Neuron (in vitro differentiated cells): ENCODE data around the gene ARPC3.
"Not testable (repeated sequence)": the region's sequence is repeated elsewhere in the genome, so short reads cannot be mapped to it uniquely, and the experiment has no call there.

ENCODE experiments used
- H2AFZ ChIP-seq: one replicate; pipeline ENCODE4 v1.6.1; 2013; ENCODE audit warnings: low read depth, mild to moderate bottlenecking, inconsistent platforms, low read length, moderate library complexity
- H3K27me3 ChIP-seq: one replicate; pipeline ENCODE4 v1.6.1; 2013; ENCODE audit warnings: low read length; ENCODE audit not compliant: insufficient read depth
- H3K36me3 ChIP-seq: one replicate; pipeline ENCODE4 v1.6.1; 2013; ENCODE audit warnings: low read length; ENCODE audit not compliant: insufficient read depth
- H3K4me1 ChIP-seq: one replicate; pipeline ENCODE4 v1.6.1; 2013; ENCODE audit warnings: low read length; ENCODE audit not compliant: insufficient read depth
- H3K4me3 ChIP-seq: 2 replicates; pipeline ENCODE4 v1.5.1; 2013; ENCODE audit warnings: mild to moderate bottlenecking, low read length, moderate library complexity
- H3K9me3 ChIP-seq: one replicate; pipeline ENCODE4 v1.6.1; 2013; ENCODE audit warnings: low read length

The ARPC3 gene

GRCh38 chr12:110444455-110444854 lies 5.7 kb downstream of the ARPC3 start:
- H3K9me3 ChIP-seq: no peaks in the 10 kb centered on the region
- H3K4me1 ChIP-seq: no peaks in the 10 kb centered on the region
- no peak overlapping the region for H3K4me3 ChIP-seq
- no peak overlapping the region for H2AFZ ChIP-seq
- no peaks in the 10 kb centered on the region for H3K27me3 ChIP-seq
- peaks cover 50% of the 10 kb centered on the region for H3K36me3 ChIP-seq

GRCh38 chr12:110436231-110436630 lies 13.9 kb downstream of the ARPC3 start:
- Histone ChIP-seq H2AFZ (no peak overlapping the region), H3K9me3 (no peaks in the 10 kb centered on the region), H3K4me1 (no peaks in the 10 kb centered on the region), H3K36me3 (peaks cover 49% of the 10 kb centered on the region), H3K4me3 (no peak overlapping the region), H3K27me3 (no peaks in the 10 kb centered on the region)

GRCh38 chr12:110431957-110432587 lies 18.1 kb downstream of the ARPC3 start:
- no peaks in the 10 kb centered on the region for H3K4me1 ChIP-seq
- H2AFZ ChIP-seq: no peak overlapping the region
- H3K4me3 ChIP-seq: no peak overlapping the region
- H3K9me3 ChIP-seq: no peaks in the 10 kb centered on the region
- peaks cover 20% of the 10 kb centered on the region for H3K36me3 ChIP-seq
- no peaks in the 10 kb centered on the region for H3K27me3 ChIP-seq

GRCh38 chr12:110429676-110430075 lies 20.5 kb downstream of the ARPC3 start:
- H3K36me3 ChIP-seq, H3K4me3 ChIP-seq, H3K9me3 ChIP-seq, H3K4me1 ChIP-seq, H3K27me3 ChIP-seq, H2AFZ ChIP-seq: not testable (repeated sequence)

GRCh38 chr12:110426406-110426805 lies 23.7 kb downstream of the ARPC3 start:
- Histone ChIP-seq H3K27me3 (no peaks in the 10 kb centered on the region), H3K9me3 (no peaks in the 10 kb centered on the region), H3K4me3 (no peak overlapping the region), H3K4me1 (no peaks in the 10 kb centered on the region), H3K36me3 (no peaks in the 10 kb centered on the region), H2AFZ (no peak overlapping the region)

- Histone ChIP-seq H3K9me3 (no peaks in the 10 kb centered on the region), H3K4me3 (no peak overlapping the region)
Observed at GRCh38 chr12:110424237-110424636, 25.9 kb downstream of the ARPC3 start.

GRCh38 chr12:110421701-110422100 lies 28.4 kb downstream of the ARPC3 start:
- no peaks in the 10 kb centered on the region for H3K27me3 ChIP-seq
- H2AFZ ChIP-seq: no peak overlapping the region
- no peak overlapping the region for H3K4me3 ChIP-seq
- no peaks in the 10 kb centered on the region for H3K4me1 ChIP-seq
- no peaks in the 10 kb centered on the region for H3K36me3 ChIP-seq
- no peaks in the 10 kb centered on the region for H3K9me3 ChIP-seq

More at GRCh38 chr12:110424237-110424636, 25.9 kb downstream of the ARPC3 start:
- no peaks in the 10 kb centered on the region for H3K36me3 ChIP-seq
- no peaks in the 10 kb centered on the region for H3K27me3 ChIP-seq
- H3K4me1 ChIP-seq: no peaks in the 10 kb centered on the region
- no peak overlapping the region for H2AFZ ChIP-seq

- H3K9me3 ChIP-seq: no peaks in the 10 kb centered on the region
- no peaks in the 10 kb centered on the region for H3K36me3 ChIP-seq
- H3K27me3 ChIP-seq: no peaks in the 10 kb centered on the region
- no peak overlapping the region for H3K4me3 ChIP-seq
- no peak overlapping the region for H2AFZ ChIP-seq
- no peaks in the 10 kb centered on the region for H3K4me1 ChIP-seq
Observed at GRCh38 chr12:110421159-110421661, 28.9 kb downstream of the ARPC3 start.

GRCh38 chr12:110420644-110421043 lies 29.5 kb downstream of the ARPC3 start:
- not testable (repeated sequence) for H3K36me3 ChIP-seq, H3K9me3 ChIP-seq, H2AFZ ChIP-seq, H3K4me1 ChIP-seq, H3K4me3 ChIP-seq, H3K27me3 ChIP-seq

GRCh38 chr12:110417113-110417512 lies 33.0 kb downstream of the ARPC3 start:
- H2AFZ ChIP-seq, H3K9me3 ChIP-seq, H3K4me1 ChIP-seq, H3K4me3 ChIP-seq, H3K27me3 ChIP-seq, H3K36me3 ChIP-seq: not testable (repeated sequence)

GRCh38 chr12:110410086-110410485 lies 40.1 kb downstream of the ARPC3 start:
- H3K4me3 ChIP-seq, H3K36me3 ChIP-seq, H2AFZ ChIP-seq, H3K4me1 ChIP-seq, H3K27me3 ChIP-seq, H3K9me3 ChIP-seq: not testable (repeated sequence)

GRCh38 chr12:110405126-110405662 lies 44.9 kb downstream of the ARPC3 start:
- not testable (repeated sequence) for H2AFZ ChIP-seq, H3K9me3 ChIP-seq, H3K4me3 ChIP-seq, H3K27me3 ChIP-seq, H3K4me1 ChIP-seq
- peaks cover 12% of the 10 kb centered on the region for H3K36me3 ChIP-seq

- Histone ChIP-seq H3K36me3 (peaks cover 14% of the 10 kb centered on the region), H3K4me1 (peaks cover 9% of the 10 kb centered on the region), H2AFZ (peak overlapping the region; percentile 100), H3K4me3 (peak overlapping the region; percentile 94), H3K9me3 (no peaks in the 10 kb centered on the region), H3K27me3 (no peaks in the 10 kb centered on the region)
Observed at GRCh38 chr12:110403976-110404682, 46.0 kb downstream of the ARPC3 start.
